ENCODE measurements around the gene PDGFD.

DNA sequence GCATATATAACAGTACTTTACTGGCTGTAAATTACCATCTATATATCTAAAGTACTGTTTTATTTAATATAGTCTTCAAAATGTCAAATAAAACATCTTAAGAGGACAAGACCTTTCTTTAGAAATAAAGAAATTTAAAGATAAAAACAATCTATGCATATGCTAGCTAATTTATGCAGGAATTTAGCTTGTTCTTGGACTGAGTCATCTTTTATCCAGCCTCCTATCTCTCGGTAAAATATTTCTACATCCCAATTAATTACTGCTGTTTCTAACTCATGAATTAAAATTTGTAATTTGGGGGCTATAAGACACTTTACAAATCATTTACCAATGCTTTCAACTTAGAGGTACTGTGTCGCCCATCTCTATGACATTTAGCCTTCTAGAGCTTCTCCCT lies 200.3 kb downstream of the PDGFD start:
- no peak for TF ChIP-seq EZH2 (IDR thresholded peaks at IDR 0.05; ENCODE audit: low read depth, unreplicated experiment)
- TF ChIP-seq, protein P1, sequence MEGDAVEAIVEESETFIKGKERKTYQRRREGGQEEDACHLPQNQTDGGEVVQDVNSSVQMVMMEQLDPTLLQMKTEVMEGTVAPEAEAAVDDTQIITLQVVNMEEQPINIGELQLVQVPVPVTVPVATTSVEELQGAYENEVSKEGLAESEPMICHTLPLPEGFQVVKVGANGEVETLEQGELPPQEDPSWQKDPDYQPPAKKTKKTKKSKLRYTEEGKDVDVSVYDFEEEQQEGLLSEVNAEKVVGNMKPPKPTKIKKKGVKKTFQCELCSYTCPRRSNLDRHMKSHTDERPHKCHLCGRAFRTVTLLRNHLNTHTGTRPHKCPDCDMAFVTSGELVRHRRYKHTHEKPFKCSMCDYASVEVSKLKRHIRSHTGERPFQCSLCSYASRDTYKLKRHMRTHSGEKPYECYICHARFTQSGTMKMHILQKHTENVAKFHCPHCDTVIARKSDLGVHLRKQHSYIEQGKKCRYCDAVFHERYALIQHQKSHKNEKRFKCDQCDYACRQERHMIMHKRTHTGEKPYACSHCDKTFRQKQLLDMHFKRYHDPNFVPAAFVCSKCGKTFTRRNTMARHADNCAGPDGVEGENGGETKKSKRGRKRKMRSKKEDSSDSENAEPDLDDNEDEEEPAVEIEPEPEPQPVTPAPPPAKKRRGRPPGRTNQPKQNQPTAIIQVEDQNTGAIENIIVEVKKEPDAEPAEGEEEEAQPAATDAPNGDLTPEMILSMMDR (conservative IDR thresholded peaks at IDR 0.05; ENCODE audit: low read depth in 2 of 2), result no peak
- TF ChIP-seq, protein P2, sequence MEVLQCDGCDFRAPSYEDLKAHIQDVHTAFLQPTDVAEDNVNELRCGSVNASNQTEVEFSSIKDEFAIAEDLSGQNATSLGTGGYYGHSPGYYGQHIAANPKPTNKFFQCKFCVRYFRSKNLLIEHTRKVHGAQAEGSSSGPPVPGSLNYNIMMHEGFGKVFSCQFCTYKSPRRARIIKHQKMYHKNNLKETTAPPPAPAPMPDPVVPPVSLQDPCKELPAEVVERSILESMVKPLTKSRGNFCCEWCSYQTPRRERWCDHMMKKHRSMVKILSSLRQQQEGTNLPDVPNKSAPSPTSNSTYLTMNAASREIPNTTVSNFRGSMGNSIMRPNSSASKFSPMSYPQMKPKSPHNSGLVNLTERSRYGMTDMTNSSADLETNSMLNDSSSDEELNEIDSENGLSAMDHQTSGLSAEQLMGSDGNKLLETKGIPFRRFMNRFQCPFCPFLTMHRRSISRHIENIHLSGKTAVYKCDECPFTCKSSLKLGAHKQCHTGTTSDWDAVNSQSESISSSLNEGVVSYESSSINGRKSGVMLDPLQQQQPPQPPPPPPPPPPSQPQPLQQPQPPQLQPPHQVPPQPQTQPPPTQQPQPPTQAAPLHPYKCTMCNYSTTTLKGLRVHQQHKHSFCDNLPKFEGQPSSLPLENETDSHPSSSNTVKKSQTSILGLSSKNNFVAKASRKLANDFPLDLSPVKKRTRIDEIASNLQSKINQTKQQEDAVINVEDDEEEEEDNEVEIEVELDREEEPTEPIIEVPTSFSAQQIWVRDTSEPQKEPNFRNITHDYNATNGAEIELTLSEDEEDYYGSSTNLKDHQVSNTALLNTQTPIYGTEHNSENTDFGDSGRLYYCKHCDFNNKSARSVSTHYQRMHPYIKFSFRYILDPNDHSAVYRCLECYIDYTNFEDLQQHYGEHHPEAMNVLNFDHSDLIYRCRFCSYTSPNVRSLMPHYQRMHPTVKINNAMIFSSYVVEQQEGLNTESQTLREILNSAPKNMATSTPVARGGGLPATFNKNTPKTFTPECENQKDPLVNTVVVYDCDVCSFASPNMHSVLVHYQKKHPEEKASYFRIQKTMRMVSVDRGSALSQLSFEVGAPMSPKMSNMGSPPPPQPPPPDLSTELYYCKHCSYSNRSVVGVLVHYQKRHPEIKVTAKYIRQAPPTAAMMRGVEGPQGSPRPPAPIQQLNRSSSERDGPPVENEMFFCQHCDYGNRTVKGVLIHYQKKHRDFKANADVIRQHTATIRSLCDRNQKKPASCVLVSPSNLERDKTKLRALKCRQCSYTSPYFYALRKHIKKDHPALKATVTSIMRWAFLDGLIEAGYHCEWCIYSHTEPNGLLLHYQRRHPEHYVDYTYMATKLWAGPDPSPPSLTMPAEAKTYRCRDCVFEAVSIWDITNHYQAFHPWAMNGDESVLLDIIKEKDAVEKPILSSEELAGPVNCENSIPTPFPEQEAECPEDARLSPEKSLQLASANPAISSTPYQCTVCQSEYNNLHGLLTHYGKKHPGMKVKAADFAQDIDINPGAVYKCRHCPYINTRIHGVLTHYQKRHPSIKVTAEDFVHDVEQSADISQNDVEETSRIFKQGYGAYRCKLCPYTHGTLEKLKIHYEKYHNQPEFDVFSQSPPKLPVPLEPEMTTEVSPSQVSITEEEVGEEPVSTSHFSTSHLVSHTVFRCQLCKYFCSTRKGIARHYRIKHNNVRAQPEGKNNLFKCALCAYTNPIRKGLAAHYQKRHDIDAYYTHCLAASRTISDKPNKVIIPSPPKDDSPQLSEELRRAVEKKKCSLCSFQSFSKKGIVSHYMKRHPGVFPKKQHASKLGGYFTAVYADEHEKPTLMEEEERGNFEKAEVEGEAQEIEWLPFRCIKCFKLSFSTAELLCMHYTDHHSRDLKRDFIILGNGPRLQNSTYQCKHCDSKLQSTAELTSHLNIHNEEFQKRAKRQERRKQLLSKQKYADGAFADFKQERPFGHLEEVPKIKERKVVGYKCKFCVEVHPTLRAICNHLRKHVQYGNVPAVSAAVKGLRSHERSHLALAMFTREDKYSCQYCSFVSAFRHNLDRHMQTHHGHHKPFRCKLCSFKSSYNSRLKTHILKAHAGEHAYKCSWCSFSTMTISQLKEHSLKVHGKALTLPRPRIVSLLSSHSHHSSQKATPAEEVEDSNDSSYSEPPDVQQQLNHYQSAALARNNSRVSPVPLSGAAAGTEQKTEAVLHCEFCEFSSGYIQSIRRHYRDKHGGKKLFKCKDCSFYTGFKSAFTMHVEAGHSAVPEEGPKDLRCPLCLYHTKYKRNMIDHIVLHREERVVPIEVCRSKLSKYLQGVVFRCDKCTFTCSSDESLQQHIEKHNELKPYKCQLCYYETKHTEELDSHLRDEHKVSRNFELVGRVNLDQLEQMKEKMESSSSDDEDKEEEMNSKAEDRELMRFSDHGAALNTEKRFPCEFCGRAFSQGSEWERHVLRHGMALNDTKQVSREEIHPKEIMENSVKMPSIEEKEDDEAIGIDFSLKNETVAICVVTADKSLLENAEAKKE (CRISPR knock-in tag; IDR thresholded peaks at IDR 0.05), result no peak
- TF ChIP-seq, protein P3, sequence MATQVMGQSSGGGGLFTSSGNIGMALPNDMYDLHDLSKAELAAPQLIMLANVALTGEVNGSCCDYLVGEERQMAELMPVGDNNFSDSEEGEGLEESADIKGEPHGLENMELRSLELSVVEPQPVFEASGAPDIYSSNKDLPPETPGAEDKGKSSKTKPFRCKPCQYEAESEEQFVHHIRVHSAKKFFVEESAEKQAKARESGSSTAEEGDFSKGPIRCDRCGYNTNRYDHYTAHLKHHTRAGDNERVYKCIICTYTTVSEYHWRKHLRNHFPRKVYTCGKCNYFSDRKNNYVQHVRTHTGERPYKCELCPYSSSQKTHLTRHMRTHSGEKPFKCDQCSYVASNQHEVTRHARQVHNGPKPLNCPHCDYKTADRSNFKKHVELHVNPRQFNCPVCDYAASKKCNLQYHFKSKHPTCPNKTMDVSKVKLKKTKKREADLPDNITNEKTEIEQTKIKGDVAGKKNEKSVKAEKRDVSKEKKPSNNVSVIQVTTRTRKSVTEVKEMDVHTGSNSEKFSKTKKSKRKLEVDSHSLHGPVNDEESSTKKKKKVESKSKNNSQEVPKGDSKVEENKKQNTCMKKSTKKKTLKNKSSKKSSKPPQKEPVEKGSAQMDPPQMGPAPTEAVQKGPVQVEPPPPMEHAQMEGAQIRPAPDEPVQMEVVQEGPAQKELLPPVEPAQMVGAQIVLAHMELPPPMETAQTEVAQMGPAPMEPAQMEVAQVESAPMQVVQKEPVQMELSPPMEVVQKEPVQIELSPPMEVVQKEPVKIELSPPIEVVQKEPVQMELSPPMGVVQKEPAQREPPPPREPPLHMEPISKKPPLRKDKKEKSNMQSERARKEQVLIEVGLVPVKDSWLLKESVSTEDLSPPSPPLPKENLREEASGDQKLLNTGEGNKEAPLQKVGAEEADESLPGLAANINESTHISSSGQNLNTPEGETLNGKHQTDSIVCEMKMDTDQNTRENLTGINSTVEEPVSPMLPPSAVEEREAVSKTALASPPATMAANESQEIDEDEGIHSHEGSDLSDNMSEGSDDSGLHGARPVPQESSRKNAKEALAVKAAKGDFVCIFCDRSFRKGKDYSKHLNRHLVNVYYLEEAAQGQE (IDR thresholded peaks at IDR 0.05; ENCODE audit: unreplicated experiment), result no peak
- no peak for TF ChIP-seq CREB1 (CRISPR knock-in tag; IDR thresholded peaks at IDR 0.05; ENCODE audit: low read depth)
- TF ChIP-seq POLR2AphosphoS5 (IDR thresholded peaks at IDR 0.05; ENCODE audit: low read depth), result no peak
